ENCODE measurements around the gene TOLLIP.

- TF ChIP-seq POLR2A (IDR thresholded peaks at IDR 0.05) (no peak), CTCF (IDR thresholded peaks at IDR 0.05) (no peak), POLR2AphosphoS5 (IDR thresholded peaks at IDR 0.05) (no peak), EP300 (IDR thresholded peaks at IDR 0.05) (no peak)
Measured at GRCh38 chr11:1235306-1235900, 74.0 kb downstream of the TOLLIP start.
